DMS79 treated with DMSO at 0.1 percent for 48 hours (cell line): ENCODE results near the gene FBXO22.
"Not testable (repeated sequence)": the region's sequence is repeated elsewhere in the genome, so short reads cannot be mapped to it uniquely, and the experiment has no call there.

Experiments used
- DNase-seq: peaks from one replicate; lab custom pipeline; 2025; lab: John Stamatoyannopoulos, UW

FBXO22 gene

DNA sequence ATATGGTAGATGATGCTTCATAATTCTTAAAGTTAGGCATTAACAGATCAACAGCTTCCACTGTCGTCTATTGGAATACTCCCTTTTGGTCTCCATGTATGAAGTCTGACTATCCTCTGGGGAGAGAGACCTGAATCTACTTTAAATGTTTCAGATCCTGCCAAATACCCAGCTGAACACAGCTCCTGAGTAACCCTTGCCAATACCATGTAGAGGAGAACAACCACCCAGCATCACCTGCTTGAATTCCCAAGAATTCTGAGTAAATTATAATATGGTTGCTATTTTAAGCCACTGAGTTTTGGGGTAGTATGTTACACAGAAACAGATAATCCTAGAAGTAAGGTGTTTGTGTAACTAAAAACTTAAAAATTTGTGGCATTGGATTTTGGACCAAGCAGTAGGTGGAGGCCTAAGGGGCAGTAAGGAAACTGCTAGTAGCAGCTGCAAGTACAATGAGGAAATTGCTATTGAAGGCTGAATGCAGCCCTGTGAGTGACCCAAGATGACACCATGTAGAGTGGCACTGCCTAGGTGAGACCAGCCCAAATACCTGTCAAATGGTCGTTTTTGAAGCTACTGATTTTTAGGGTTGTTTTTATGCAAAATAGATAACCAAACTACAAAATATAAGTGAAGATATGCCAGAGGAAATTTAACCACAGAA is 77.6 kb downstream of the FBXO22 start:
- DNase-seq: no peak

DNA sequence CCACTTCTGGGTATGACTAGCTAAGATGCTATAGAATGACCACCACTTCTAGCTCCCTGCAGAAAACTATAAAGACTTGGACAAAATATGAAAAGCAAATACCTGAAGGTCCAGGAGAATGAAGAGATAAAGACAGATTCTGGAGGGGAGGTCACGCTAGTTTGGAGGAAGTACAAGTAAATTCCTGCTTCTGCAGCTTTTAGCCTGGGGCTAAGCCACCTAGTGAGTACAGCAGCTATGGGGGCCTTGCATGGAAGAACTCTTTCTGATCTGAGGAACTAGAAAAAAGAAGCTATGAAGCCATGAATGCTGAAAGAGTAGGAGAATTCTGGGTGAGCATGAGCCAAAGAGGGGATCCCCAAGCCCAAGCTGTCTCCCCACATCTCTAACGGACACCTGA is 78.8 kb downstream of the FBXO22 start:
- no peak for DNase-seq

DNA sequence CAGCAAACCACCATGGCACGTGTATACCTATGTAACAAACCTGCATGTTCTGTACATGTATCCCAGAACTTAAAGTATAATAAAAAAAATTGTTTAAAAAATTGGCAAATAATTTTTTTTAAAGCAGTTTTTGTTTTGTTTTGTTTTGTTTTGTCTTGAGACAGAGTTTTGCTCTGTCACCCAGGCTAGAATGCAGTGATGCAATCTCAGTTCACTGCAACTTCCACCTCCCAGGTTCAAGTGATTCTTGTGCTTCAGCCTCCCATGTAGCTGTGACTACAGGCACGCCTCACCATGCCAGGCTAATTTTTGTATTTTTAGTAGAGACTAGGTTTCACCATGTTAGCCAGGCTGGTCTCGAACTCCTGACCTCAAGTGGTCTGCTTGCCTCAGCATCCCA is 81.0 kb downstream of the FBXO22 start:
- DNase-seq: not testable (repeated sequence)

DNA sequence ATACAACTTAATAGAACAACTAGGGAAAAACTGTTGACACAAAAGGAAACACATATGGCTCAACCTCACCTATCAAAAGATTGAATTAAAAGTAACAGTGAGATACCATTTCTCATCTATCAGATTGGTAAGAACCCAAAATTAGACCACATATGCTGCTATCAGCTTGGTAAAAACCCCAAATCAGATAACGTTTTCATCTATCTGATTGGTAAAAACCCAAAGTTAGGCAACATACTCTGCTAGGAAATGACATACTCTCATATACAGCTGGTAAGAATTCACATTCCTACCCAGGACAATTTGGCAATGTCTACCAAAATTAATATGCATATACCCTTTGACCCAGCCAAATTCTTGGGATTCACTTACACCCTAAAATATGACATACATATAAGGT is 82.3 kb downstream of the FBXO22 start:
- DNase-seq: no peak

DNA sequence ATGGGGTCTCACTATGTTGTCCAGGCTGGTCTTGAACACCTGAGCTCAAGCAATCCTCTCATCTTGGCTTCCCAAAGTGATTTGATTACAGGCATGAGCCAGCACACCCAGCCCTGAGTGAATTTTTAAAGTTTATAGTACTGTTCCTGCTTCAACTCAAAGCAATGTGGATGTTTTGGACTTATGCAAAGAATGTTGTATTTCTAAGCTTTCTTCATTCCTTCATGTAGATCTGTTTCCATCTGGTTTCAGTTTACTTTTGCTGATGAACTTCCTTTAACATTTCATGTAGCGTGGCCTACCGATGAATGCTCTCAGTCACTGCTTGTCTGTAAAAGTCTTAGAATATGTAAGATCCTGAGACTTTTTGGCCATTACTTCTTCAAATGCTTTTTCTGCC is 85.4 kb downstream of the FBXO22 start:
- DNase-seq: no peak

DNA sequence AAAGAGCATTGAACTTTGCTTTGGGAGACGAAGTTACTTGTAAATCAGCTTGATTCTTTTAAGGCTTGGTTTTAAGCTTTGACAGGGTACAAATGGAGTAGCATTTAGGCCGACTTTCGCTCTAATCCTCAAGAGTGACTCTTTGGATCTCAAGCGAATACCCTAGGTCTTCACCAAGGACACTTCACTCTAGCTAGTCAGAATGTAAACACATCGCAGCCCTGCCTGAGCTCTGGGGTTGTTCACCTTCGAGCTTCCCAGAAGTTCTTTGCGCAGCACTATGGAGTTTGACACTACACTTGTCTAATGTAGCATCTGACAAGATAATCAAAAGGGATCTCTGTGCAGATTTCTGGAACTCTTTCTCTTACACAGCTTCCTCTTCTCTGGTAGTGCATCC is 86.2 kb downstream of the FBXO22 start:
- no peak for DNase-seq
